Measurements from ENCODE around the gene NFATC3.

Gene NFATC3

GRCh38 chr16:68085259-68086071 is at the start of gene NFATC3:
Gene NFATC3, plus strand, starts transcription at chr16:68085370. Its CDS starts 312 bp downstream, at chr16:68085682.
- peak; percentile 98 for DNase-seq (ENCODE audit: low spot score)

- no peak for DNase-seq (ENCODE audit: low spot score)
These were observed 47.2 kb upstream of the NFATC3 start for GRCh38 chr16:68037841-68038597.

- DNase-seq (ENCODE audit: low spot score): peak; percentile 85
These were observed 44.5 kb upstream of the NFATC3 start for GRCh38 chr16:68040506-68041288.

GRCh38 chr16:68041783-68042182 is 43.4 kb upstream of the NFATC3 start:
- DNase-seq (ENCODE audit: low spot score): no peak

- DNase-seq (ENCODE audit: low spot score): no peak
These were observed 39.1 kb upstream of the NFATC3 start for GRCh38 chr16:68046106-68046505.

GRCh38 chr16:68047987-68048386 is 37.2 kb upstream of the NFATC3 start:
- no peak for DNase-seq (ENCODE audit: low spot score)

- DNase-seq (ENCODE audit: low spot score): no peak
These were observed 35.7 kb upstream of the NFATC3 start for GRCh38 chr16:68049449-68049848.

- DNase-seq (ENCODE audit: low spot score): no peak
These were observed 29.8 kb upstream of the NFATC3 start for GRCh38 chr16:68055395-68055794.

GRCh38 chr16:68059804-68060203 is 25.4 kb upstream of the NFATC3 start:
- DNase-seq (ENCODE audit: low spot score): no peak

GRCh38 chr16:68061396-68061795 is 23.8 kb upstream of the NFATC3 start:
- no peak for DNase-seq (ENCODE audit: low spot score)

- no peak for DNase-seq (ENCODE audit: low spot score)
These were observed 22.2 kb upstream of the NFATC3 start for GRCh38 chr16:68062910-68063393.

GRCh38 chr16:68064791-68065365 is 20.3 kb upstream of the NFATC3 start:
- peak; percentile 81 for DNase-seq (ENCODE audit: low spot score)

- no peak for DNase-seq (ENCODE audit: low spot score)
These were observed 19.4 kb upstream of the NFATC3 start for GRCh38 chr16:68065716-68066305.

- no peak for DNase-seq (ENCODE audit: low spot score)
These were observed 18.4 kb upstream of the NFATC3 start for GRCh38 chr16:68066763-68067162.

GRCh38 chr16:68068926-68069325 is 16.2 kb upstream of the NFATC3 start:
- no peak for DNase-seq (ENCODE audit: low spot score)

GRCh38 chr16:68069511-68070248 is 15.5 kb upstream of the NFATC3 start:
- no peak for DNase-seq (ENCODE audit: low spot score)

GRCh38 chr16:68070249-68070730 is 14.9 kb upstream of the NFATC3 start:
- no peak for DNase-seq (ENCODE audit: low spot score)

GRCh38 chr16:68070806-68071517 is 14.2 kb upstream of the NFATC3 start:
- no peak for DNase-seq (ENCODE audit: low spot score)

GRCh38 chr16:68071518-68071901 is 13.7 kb upstream of the NFATC3 start:
- DNase-seq (ENCODE audit: low spot score): no peak
